ENCODE data around the gene TSPAN9.

The TSPAN9 gene

DNA sequence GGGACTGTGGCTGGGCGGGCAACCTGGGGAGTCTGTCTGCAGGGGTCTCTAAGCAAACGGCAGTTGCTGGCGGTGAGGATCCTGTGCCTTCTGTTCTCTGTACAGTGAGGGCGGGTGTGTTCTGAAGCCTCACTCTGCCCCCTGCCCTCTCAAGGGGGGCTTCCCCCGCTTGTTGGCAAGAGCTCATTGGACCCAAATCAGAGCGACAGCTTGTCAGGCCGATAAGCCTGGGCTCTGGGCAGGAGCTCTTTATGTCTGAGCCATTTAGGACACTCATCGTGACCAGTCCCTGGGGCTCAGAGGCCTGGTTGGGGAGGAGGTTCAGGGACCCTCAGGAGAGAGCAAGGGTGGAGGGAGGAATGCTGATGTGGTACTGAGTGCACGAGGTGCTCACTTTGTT, 136.0 kb downstream of the TSPAN9 start:
- Mint-ChIP-seq H3K36me3 (no peaks in the 10 kb centered on the region), H3K27ac (no peak overlapping the region), H3K4me1 (no peaks in the 10 kb centered on the region), H3K4me3 (no peak overlapping the region), H3K9me3 (no peaks in the 10 kb centered on the region), H3K27me3 (no peaks in the 10 kb centered on the region)

DNA sequence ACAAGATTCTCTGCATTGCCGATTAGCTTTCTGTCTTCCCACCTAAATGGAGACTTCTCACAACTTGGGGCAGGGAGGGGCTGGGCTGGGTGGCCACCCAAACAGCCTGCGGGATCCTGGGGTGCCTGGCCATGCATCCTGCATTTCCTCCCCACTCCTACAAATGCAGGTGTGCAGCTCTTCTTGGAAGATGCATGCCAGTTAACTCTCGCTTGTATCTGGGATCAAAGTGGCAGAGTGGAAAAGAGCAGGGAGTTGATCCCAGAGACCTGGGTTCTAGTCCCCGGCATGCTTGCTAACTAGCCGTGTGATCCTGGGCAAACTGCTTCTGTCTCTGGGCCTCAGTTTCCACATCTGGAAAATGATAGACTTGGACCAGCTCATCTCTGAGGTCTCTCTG, 136.6 kb downstream of the TSPAN9 start:
- H3K27ac Mint-ChIP-seq = no peak overlapping the region
- H3K9me3 Mint-ChIP-seq = no peaks in the 10 kb centered on the region

DNA sequence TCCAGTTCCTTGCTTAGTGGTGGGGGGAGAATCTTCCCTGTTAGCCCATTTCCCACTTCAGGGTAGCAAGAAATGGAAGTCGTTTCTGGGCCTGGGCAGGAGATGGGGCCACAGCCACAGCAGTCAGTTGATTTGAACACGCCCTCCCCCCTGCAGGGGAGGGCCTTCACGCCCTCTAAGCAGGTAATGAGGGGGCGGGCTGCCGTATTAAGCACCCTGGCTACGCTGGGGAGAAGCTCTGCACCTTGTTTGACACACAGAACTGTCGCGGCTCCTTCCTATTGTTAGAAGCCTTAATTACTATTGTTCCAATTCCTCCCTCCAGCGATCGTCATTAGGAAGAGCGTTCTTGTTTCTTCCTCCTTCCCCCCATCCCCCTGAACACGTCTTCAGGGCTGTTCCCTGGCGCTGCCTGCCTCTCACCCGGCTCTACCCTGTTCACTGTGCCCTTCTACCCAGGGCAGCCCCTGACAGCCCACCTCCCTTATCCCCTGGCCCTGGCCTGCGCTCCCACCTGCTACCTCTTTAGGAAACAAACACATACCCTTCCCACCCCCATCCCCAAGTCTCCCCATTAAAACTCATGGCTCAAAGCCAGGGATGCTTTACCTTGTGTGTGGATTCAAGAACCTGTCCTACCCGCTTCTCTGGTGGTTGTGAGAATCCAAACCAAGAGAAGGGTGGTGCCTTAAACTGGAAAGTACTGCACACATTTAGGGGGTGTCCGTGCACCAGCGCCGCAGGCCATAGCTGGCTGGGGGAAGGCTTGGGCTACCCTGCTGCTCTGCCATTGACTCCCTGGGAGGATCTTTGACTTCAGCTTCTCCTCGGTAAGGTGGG, 137.6 kb downstream of the TSPAN9 start:
- Mint-ChIP-seq H3K36me3 (no peaks in the 10 kb centered on the region), H3K27ac (no peak overlapping the region), H3K27me3 (no peaks in the 10 kb centered on the region), H3K9me3 (no peaks in the 10 kb centered on the region), H3K4me3 (no peak overlapping the region), H3K4me1 (no peaks in the 10 kb centered on the region)

More for the DNA sequence above, 136.6 kb downstream of the TSPAN9 start:
- no peaks in the 10 kb centered on the region for H3K27me3 Mint-ChIP-seq
- H3K36me3 Mint-ChIP-seq = no peaks in the 10 kb centered on the region
- H3K4me1 Mint-ChIP-seq = no peaks in the 10 kb centered on the region
- H3K4me3 Mint-ChIP-seq = no peak overlapping the region

DNA sequence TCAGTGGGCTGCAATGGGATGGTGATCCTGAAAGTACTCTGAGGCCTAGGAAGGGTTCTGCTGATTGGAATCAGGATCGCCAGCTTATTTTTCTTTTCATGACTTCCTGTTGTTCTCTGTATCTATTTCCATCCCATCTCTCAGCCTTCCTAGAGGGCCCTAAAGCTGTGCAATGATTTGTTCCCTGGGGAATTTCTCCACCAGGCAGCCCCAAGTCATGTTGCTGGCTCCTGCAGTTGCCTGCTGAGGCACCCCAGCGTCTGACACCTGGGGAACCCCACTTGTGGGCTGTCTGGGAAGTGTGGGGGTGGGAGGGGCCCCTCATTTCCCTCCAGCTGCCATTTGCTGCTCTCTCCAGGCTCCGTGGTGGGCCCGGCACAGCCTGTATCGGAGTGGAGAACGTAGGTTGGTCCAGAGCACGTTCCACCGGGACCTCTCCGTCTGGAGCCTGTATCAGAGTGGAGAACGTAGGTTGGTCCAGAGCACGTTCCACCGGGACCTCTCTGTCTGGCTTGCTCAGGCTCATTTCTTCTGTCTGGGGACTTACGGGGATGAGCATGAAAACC, 138.3 kb downstream of the TSPAN9 start:
- Mint-ChIP-seq H3K9me3 (no peaks in the 10 kb centered on the region), H3K4me3 (no peak overlapping the region), H3K4me1 (no peaks in the 10 kb centered on the region), H3K27me3 (no peaks in the 10 kb centered on the region), H3K27ac (no peak overlapping the region), H3K36me3 (no peaks in the 10 kb centered on the region)

DNA sequence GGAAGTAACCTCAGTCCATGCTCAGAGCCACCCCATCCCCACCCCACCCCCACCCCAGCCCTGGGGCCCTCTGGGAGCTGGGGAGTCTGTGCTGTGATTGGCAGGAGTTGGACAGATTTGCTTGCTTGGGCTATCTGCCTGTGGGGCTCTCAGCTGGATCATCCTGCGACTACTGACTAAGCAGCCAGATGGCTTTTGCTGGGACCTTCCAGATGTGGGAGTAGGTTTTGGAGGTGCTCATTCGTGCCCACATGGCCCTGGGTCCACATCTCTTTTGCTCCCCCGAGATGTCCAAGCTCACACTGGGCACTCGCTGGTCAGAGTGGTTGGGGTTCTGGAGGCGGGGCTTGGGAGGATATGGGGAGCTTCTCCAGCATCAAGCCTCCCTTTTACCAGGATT, 138.9 kb downstream of the TSPAN9 start:
- Mint-ChIP-seq H3K27ac (no peak overlapping the region), H3K4me1 (no peaks in the 10 kb centered on the region), H3K36me3 (no peaks in the 10 kb centered on the region), H3K27me3 (no peaks in the 10 kb centered on the region), H3K4me3 (no peak overlapping the region), H3K9me3 (no peaks in the 10 kb centered on the region)

DNA sequence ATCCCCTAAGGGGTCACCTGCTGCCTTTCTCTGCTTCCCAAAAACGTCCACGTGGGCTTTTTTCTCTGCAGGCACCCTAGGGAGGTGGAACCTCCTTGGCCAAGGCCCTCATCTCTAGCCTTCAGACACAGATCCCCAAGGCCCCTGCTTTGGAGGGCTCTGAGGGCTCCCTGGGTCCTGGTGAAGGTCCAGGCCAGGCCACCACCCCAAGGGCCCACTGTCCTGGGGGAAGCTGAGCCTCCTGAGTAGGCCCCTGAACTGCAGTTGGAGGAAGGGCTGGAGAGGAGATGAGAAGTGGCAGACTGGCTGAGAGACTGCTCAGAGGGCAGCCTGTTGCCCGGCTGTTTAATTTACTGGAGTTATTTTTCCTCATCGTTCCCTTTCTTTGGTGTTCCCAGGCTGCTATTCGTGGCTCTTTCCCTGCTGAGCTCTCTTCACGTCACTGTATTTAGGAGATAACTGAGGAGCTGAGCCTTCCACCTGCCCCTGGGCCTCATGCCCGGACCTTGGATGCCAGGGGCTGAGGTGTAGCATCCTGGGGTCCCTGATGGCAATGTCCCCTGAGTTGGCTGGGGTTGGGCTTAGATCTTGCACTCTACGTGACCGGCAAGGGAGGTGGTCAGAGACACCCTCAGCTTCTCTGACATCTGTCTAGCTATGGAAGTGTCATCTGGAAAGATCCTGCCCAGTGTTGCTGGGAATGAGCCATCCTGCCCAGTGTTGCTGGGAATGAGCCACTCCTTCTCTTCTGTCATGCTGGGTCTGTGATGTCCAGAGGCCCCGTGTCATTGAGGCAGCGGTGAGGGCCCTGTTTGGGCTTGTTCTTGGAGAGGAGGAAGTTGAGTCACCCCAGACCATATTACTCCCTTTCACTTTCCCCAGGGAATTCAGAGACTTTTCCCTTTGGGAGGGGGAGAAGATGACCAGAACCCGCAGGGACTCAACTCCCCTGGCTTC, 139.8 kb downstream of the TSPAN9 start:
- H3K27ac Mint-ChIP-seq = no peak overlapping the region
- no peaks in the 10 kb centered on the region for H3K9me3 Mint-ChIP-seq
- H3K4me3 Mint-ChIP-seq = no peak overlapping the region
- H3K4me1 Mint-ChIP-seq = no peaks in the 10 kb centered on the region
- no peaks in the 10 kb centered on the region for H3K27me3 Mint-ChIP-seq
- H3K36me3 Mint-ChIP-seq = no peaks in the 10 kb centered on the region

DNA sequence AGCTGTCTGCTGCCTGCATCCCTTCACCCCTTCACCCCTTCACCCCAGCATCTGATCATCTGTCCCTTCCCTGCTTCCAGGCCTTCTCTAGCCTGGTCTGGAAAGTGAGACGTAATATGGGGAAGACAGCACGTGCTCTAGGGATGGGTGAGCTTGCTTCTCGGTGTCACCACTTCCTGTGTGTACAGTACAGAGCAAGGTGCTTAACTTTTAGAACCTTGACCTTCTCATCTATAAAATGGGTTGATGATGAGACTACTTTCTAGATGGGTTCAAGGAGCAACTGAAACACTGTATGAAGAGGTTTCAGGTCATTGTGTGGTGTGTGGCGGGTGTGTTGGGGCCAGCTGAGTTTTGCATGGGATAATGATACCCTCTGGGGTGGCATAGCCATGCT, 140.5 kb downstream of the TSPAN9 start:
- Mint-ChIP-seq H3K9me3 (no peaks in the 10 kb centered on the region), H3K27me3 (no peaks in the 10 kb centered on the region), H3K36me3 (no peaks in the 10 kb centered on the region), H3K4me3 (no peak overlapping the region), H3K27ac (no peak overlapping the region), H3K4me1 (no peaks in the 10 kb centered on the region)

DNA sequence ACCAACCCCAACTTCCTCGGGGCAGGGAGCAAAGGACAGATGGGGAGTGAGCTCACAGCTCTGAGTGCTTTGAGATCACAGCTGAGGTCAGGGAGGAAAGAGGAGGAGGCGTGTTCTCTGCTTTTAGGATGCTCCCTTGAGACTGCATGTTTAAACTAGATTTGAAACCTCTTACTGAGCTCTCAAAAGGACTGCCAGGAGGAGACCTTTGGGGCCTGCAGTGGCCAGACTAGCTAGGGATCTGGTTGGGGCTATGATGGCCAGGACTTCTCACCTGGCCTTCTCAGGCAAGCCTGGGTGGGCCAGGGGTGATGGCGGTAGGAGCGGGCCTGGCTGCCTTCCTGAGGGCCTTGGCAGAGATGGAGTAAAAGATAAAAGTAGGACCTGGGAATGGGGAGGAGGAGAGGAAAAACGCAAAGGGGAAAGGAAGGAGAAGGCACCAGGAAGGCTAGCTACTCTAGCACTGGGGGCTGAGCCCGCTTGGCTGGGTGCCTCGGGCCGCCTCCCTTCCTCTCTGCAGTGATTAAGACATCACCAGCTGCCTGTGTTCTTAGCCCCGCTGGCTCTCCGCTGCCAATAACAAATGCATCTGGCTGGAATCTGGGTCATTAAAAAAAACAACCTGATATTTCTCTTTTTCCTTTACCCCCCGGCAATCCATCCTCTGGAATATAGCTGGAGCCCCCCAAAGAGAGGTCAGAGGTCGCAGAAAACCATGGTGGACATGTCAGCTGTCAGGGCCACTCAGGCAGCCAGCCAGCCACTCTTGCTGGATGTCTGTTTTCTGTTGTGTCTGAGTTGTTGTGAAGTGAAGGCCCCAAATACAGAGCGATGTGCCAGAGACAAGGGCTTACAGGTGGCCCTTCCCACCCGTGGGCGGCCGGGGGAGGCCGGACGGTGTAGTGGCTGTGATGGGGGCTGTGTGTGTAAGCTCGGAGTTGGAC, 141.3 kb downstream of the TSPAN9 start:
- Mint-ChIP-seq H3K27me3 (no peaks in the 10 kb centered on the region), H3K9me3 (no peaks in the 10 kb centered on the region), H3K27ac (no peak overlapping the region), H3K36me3 (no peaks in the 10 kb centered on the region), H3K4me1 (no peaks in the 10 kb centered on the region), H3K4me3 (no peak overlapping the region)

DNA sequence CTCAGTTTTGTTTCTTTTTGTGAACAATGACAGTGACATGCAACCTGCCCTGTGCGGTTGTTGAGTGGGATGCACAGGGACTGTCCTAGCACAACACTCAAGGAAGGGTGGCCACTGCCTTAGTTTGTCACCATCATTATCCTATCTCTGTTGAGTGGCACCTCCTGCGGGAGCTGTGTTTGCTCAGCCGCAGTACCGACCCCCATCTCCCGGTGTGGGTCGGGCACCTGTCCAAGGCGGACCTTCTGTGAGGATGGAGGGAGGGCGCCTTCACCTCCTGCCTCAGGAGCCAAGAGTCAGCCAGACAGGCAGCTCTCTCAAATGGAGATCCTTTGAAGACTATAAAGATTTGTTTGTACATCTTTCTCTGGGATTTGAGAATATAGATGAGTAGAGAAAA, 142.1 kb downstream of the TSPAN9 start:
- Mint-ChIP-seq H3K27ac (no peak overlapping the region), H3K4me3 (no peak overlapping the region), H3K4me1 (no peaks in the 10 kb centered on the region), H3K9me3 (no peaks in the 10 kb centered on the region), H3K36me3 (no peaks in the 10 kb centered on the region), H3K27me3 (no peaks in the 10 kb centered on the region)

DNA sequence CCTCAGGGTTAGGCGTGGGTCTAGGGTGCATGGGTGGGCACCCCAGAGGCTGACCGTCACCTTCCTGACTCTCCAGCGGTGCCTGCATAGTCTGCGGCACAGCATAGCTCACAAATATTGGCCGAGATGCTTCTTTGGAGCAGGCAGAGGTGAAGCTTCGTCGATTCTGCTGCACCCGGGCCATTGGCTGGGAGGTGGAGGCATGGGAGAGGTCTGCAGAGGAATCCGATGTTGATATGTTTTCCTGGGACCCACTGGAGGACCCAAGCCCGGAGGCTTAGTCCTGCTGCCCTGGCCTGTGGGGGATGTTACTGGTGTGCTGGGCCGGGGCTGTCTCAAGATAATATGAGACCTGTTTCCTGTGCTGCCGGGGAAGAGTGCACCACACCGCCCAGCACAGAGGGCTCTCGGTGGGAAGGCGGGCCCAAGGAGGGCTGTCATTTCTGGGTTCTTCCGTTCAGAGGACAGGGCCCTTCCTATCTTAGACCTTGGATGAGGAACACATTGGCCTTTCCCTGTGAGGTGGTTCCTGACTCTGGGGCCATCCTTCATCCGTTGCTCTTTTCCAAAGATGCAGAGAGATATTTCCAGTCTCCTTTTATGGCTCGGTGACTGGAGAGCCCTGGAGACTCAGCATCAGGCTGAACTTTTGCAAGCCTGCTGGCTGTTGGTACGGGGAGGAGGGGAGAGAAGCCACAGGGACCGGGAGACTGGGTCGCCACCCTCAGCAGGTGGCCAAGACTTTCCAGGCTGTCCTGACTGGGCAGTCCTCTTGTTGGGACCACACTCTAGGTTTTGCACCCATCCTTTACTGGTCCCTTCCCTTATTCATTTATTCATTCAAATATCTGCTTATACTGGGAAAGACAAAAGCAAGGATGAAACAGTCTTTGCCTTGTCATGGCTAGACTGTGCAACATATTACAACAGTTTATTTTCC, 143.5 kb downstream of the TSPAN9 start:
- no peaks in the 10 kb centered on the region for H3K4me1 Mint-ChIP-seq
- no peak overlapping the region for H3K4me3 Mint-ChIP-seq
- no peaks in the 10 kb centered on the region for H3K9me3 Mint-ChIP-seq
- H3K36me3 Mint-ChIP-seq = no peaks in the 10 kb centered on the region
- no peak overlapping the region for H3K27ac Mint-ChIP-seq
- no peaks in the 10 kb centered on the region for H3K27me3 Mint-ChIP-seq

DNA sequence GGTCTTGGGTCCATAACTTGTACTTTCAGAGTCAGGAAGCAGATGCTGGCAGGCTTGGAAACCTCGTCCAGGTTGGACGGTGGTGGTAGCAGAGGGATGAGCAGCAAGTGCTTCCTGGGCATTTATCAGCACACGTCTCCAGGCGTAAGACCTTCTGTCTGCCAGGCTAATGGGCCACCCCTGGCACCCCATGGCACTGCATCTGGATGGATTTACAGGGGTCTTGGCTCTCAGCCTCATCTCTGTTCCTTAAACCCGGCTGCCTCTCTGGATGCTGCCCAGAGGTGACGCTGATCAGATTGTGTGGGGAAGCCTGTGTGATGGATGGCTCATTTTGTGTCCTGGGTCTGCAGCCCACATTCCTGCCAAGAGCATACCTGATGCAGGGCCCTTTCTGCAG, 145.1 kb downstream of the TSPAN9 start:
- H3K36me3 Mint-ChIP-seq = no peaks in the 10 kb centered on the region
- H3K4me1 Mint-ChIP-seq = no peaks in the 10 kb centered on the region
- no peak overlapping the region for H3K4me3 Mint-ChIP-seq
- H3K27me3 Mint-ChIP-seq = no peaks in the 10 kb centered on the region
- no peak overlapping the region for H3K27ac Mint-ChIP-seq
- H3K9me3 Mint-ChIP-seq = no peaks in the 10 kb centered on the region

DNA sequence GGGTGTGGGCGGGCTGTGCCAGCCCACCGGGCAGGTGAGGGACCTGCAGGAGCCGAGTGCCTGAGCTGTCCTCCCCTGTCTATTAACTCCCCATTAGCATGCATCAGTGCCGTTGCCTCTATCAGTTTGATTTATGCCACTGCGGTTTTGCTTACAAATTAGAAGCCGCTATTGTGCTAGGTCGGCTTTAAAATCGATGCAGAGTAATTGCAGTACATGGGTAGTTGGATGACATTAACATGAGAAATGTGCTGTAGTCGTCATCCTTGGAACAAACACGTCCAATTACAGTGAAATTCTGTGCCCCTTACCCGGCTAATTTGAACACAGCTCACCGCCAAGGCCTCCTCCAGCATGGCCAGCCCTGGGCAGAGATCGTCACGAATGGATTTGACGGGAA, 145.8 kb downstream of the TSPAN9 start:
- Mint-ChIP-seq H3K27me3 (no peaks in the 10 kb centered on the region), H3K9me3 (no peaks in the 10 kb centered on the region), H3K27ac (no peak overlapping the region), H3K4me3 (no peak overlapping the region), H3K36me3 (no peaks in the 10 kb centered on the region), H3K4me1 (no peaks in the 10 kb centered on the region)

DNA sequence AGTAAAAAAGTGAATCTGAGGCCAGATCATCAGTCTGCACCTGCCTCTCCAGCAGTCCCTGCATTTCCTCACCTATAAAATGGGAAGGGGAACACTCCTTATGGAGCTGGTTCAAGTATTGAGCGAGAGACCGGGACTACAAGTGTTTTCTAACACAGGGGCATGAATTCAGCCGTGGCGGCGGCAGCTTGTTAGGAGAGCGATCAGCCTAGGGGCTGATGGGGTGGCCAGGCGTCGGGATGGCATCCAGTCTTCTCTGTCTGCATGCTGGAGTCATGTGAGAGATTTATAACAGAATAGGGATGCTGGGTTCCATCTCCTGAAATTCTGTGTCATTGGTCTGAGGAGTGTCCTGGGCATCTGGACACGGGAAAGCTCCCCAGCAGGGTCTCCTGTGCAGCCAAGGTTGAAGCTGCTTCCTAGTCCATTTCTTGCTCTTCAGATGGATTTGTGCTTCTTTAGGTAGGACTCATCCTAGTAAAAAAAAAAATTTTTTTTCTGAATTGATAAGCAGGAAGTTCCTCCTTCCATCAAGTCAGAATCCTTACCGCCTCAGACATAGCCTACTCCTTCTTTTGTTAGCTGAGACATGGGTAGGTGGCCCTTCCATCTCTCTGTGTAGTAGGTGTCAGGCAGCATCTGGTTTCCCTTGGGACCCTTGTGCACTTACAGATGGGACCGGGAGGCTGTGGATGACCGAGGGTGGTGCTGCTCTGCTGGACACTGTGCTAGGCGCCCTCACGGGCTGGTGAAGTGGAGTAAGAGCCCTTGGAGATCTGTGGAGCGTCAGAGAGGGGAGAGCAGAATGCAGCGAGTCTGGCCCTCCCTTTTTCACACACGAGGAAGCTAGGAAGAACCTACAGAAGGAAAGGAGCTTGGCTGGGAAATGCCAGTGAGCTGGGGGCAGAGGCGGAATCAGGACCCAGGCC, 146.7 kb downstream of the TSPAN9 start:
- no peak overlapping the region for H3K4me3 Mint-ChIP-seq
- no peaks in the 10 kb centered on the region for H3K9me3 Mint-ChIP-seq
- H3K27ac Mint-ChIP-seq = peak overlapping the region; percentile 12
- H3K4me1 Mint-ChIP-seq = no peaks in the 10 kb centered on the region
- no peaks in the 10 kb centered on the region for H3K27me3 Mint-ChIP-seq
- no peaks in the 10 kb centered on the region for H3K36me3 Mint-ChIP-seq
